OCI-LY7 (cell line): ENCODE measurements around the gene KLK8. TPM values are rescaled to one million over a fixed set of nuclear protein-coding genes. Genes with fewer than 3 reads are reported as not detected.

Experiments used
- BruUV-seq: library from RNA; stranded (reverse); fragments of 400-500 nt; replicated peaks from 2 replicates; lab custom pipeline; 2021; lab: Mats Ljungman, UMichigan
- CTCF ChIA-PET: fragments of 300-600 bp; sonication (Branson Sonifier 250); formaldehyde crosslinking; loops from one replicate; lab custom pipeline; 2022; ENCODE audit warnings: antibody characterized with exemption; ENCODE audit not compliant: unreplicated experiment; lab: Charles Lee
- POLR2A ChIA-PET: fragments of 300-600 bp; sonication (Branson Sonifier 250); formaldehyde crosslinking; loops from one replicate; lab custom pipeline; 2022; ENCODE audit warnings: antibody characterized with exemption; lab: Charles Lee
- DNase-seq: peaks from one replicate; pipeline ENCODE4 v3.0.0-alpha.2; 2015; ENCODE audit warnings: low spot score
- H2AFZ ChIP-seq: fragments of 200-600 bp; sonication (generic), shearing (Covaris generic); 2 replicates; pipeline ENCODE4 v1.6.1; 2014; ENCODE audit warnings: mild to moderate bottlenecking, antibody characterized with exemption, low read length, moderate library complexity
- H3K27ac ChIP-seq: fragments of 200-600 bp; sonication (generic); 2 replicates; pipeline ENCODE4 v1.5.1; 2014; ENCODE audit warnings: mixed run types, low read depth, mild to moderate bottlenecking, moderate library complexity, low read length, inconsistent platforms; ENCODE audit not compliant: poor library complexity, severe bottlenecking
- H3K36me3 ChIP-seq: fragments of 200-600 bp; sonication (generic); 2 replicates; pipeline ENCODE4 v1.6.1; 2014; ENCODE audit warnings: mild to moderate bottlenecking, antibody characterized with exemption, low read length, moderate library complexity, mixed read lengths; ENCODE audit not compliant: insufficient read depth
- H3K4me1 ChIP-seq: fragments of 200-600 bp; sonication (generic); 2 replicates; pipeline ENCODE4 v1.5.1; 2014; ENCODE audit warnings: mild to moderate bottlenecking, low read length; ENCODE audit not compliant: insufficient read depth, poor library complexity, severe bottlenecking
- H3K4me2 ChIP-seq: fragments of 200-600 bp; sonication (generic); 2 replicates; pipeline ENCODE4 v1.6.1; 2014; ENCODE audit warnings: mild to moderate bottlenecking, low read length
- H3K4me3 ChIP-seq: fragments of 200-600 bp; sonication (generic); 2 replicates; pipeline ENCODE4 v1.5.1; 2014; ENCODE audit warnings: mild to moderate bottlenecking, low read depth, low read length; ENCODE audit not compliant: poor library complexity, severe bottlenecking
- H3K79me2 ChIP-seq: fragments of 200-600 bp; sonication (generic); 2 replicates; pipeline ENCODE4 v1.6.1; 2016; ENCODE audit warnings: low read depth, mild to moderate bottlenecking, low read length, moderate library complexity, mixed read lengths; ENCODE audit not compliant: insufficient read depth
- H3K9me2 ChIP-seq: fragments of 200-600 bp; sonication (generic); 2 replicates; pipeline ENCODE4 v1.6.1; 2016; ENCODE audit warnings: mild to moderate bottlenecking, low read length, mixed read lengths; ENCODE audit not compliant: insufficient read depth
- H3K9me3 ChIP-seq: fragments of 200-600 bp; sonication (generic); 2 replicates; pipeline ENCODE4 v1.6.1; 2014; ENCODE audit warnings: mild to moderate bottlenecking, mixed run types, low read length, mixed read lengths
- H4K20me1 ChIP-seq: fragments of 200-600 bp; sonication (generic); 2 replicates; pipeline ENCODE4 v1.6.1; 2014; ENCODE audit warnings: mild to moderate bottlenecking, antibody characterized with exemption, low read length, moderate library complexity, mixed read lengths; ENCODE audit not compliant: insufficient read depth
- EZH2phosphoT487 ChIP-seq: fragments of 200-600 bp; sonication (generic); IDR thresholded peaks from 2 replicates; pipeline ENCODE4 v1.6.1; 2018; ENCODE audit warnings: low read depth, borderline replicate concordance, mild to moderate bottlenecking, mixed run types, antibody characterized with exemption, low read length, moderate library complexity, mixed read lengths
- intact Hi-C: fragments of 100-400 bp; cut with micrococcal nuclease; formaldehyde crosslinking; loops from one replicate; pipeline ENCODE4 v1.10.0; 2022; ENCODE audit not compliant: unreplicated experiment
- total RNA-seq, 2 experiments: library from RNA; depleted of rRNA in 1 of 2; stranded (reverse); fragments of >200 nt in 1 of 2; shearing (Covaris generic) in 1 of 2; gene quantifications; 2 replicates each; pipeline ENCODE4 v1.2.3, GENCODE V29; 2014 to 2022
- TF ChIP-seq, protein P1 (sequence below): fragments of 200-600 bp; sonication (generic); conservative IDR thresholded peaks from 2 replicates; pipeline ENCODE4 v1.5.1; 2014; ENCODE audit warnings: mild to moderate bottlenecking, antibody characterized with exemption, low read length, moderate library complexity, mixed read lengths

The KLK8 gene
- total RNA-seq, 2 experiments from 2014 or later, result not detected

DNA sequence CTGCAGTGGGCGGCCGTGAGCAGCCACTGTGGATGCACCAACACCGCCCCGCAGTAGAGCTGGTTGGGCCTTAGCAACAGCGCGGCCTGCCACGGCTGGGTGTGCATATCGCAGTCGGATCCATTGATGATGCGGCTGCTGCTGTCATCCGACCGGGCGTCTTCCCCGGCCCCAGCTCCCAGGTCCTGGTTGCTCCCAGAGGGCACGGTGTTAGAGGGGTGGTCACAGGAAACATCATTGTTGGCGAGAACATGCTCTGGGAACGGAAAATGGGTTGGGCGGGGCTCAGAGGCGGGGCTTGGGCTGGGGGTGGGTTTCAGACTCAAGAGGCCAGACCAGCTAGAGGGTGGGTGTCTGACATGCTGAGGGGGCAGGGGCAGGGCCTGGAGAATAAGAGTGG is 51.5 kb downstream of the KLK8 start:
- ChIA-PET CTCF (no interaction called here), POLR2A (no interaction called here)

DNA sequence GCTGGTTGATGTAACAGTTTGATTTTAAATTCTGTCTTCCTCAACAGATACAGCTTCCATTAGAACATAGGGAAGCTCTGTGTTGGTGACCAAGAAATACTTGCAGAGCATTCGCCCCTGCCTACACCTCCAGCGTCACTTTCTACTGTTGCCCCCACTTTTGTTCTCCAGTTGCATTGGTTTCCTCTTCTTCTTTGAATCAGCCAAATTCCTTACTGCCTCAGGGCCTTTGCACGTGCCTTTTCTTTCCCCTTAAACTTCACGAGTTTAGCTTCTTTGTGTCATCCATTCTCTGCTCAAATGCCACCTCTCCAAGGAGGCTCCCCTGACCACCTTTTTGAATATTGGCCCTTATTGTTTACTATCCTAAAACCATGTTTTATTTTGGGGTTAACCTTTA is 54.3 kb downstream of the KLK8 start:
- ChIA-PET POLR2A (no interaction called here), CTCF (no interaction called here)

More for the DNA sequence above, 51.5 kb downstream of the KLK8 start:
- no peak for DNase-seq
- TF ChIP-seq, protein P1, sequence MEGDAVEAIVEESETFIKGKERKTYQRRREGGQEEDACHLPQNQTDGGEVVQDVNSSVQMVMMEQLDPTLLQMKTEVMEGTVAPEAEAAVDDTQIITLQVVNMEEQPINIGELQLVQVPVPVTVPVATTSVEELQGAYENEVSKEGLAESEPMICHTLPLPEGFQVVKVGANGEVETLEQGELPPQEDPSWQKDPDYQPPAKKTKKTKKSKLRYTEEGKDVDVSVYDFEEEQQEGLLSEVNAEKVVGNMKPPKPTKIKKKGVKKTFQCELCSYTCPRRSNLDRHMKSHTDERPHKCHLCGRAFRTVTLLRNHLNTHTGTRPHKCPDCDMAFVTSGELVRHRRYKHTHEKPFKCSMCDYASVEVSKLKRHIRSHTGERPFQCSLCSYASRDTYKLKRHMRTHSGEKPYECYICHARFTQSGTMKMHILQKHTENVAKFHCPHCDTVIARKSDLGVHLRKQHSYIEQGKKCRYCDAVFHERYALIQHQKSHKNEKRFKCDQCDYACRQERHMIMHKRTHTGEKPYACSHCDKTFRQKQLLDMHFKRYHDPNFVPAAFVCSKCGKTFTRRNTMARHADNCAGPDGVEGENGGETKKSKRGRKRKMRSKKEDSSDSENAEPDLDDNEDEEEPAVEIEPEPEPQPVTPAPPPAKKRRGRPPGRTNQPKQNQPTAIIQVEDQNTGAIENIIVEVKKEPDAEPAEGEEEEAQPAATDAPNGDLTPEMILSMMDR, result no peak
- TF ChIP-seq EZH2phosphoT487, result no peak
- Histone ChIP-seq H3K79me2 (no peaks in the 10 kb centered on the region), H3K4me2 (no peak overlapping the region), H2AFZ (no peak overlapping the region), H3K27ac (no peak overlapping the region), H3K4me1 (no peaks in the 10 kb centered on the region), H4K20me1 (no peaks in the 10 kb centered on the region), H3K9me3 (no peaks in the 10 kb centered on the region), H3K9me2 (no peaks in the 10 kb centered on the region), H3K36me3 (no peaks in the 10 kb centered on the region), H3K4me3 (no peak overlapping the region)
- intact Hi-C loops, result no loop called here
- no TSS peak for BruUV-seq

More for the DNA sequence above, 54.3 kb downstream of the KLK8 start:
- TF ChIP-seq EZH2phosphoT487, result no peak
- TF ChIP-seq, protein P1, result no peak
- Histone ChIP-seq H3K4me1 (no peaks in the 10 kb centered on the region), H3K4me3 (no peak overlapping the region), H3K36me3 (no peaks in the 10 kb centered on the region), H3K79me2 (no peaks in the 10 kb centered on the region), H3K9me3 (no peaks in the 10 kb centered on the region), H4K20me1 (no peaks in the 10 kb centered on the region), H3K9me2 (no peaks in the 10 kb centered on the region), H3K4me2 (no peak overlapping the region), H2AFZ (no peak overlapping the region), H3K27ac (no peak overlapping the region)
- BruUV-seq, result no TSS peak
- no peak for DNase-seq
- intact Hi-C loops, result no loop called here

Other genes with a start within 250 kb of the KLK8 start
- not detected in 2 replicates for gene GPR32, start 231.1 kb downstream of the KLK8 start, total RNA-seq (2014; rRNA removed; shearing (Covaris generic))
- gene GPR32, start 231.1 kb downstream of the KLK8 start, total RNA-seq (2022), result not detected in 2 replicates
- gene ACP4, start 211.2 kb downstream of the KLK8 start, total RNA-seq (2014; rRNA removed; shearing (Covaris generic)), result not detected in 2 replicates
- gene ACP4, start 211.2 kb downstream of the KLK8 start, total RNA-seq (2022), result not detected in 2 replicates
- gene KLK1, start 177.8 kb downstream of the KLK8 start, total RNA-seq (2014; rRNA removed; shearing (Covaris generic)), result not detected in 2 replicates
- gene KLK1, start 177.8 kb downstream of the KLK8 start, total RNA-seq (2022), result 3.4 and 5.1 TPM in 2 replicates
- not detected in 2 replicates for gene KLK15, start 168.0 kb downstream of the KLK8 start, total RNA-seq (2014; rRNA removed; shearing (Covaris generic))
- gene KLK15, start 168.0 kb downstream of the KLK8 start, total RNA-seq (2022), result not detected in 2 replicates
- gene KLK3, start 146.7 kb downstream of the KLK8 start, total RNA-seq (2014; rRNA removed; shearing (Covaris generic)), result not detected in 2 replicates
- not detected in 2 replicates for gene KLK3, start 146.7 kb downstream of the KLK8 start, total RNA-seq (2022)
- not detected in 2 replicates for gene KLK2, start 128.2 kb downstream of the KLK8 start, total RNA-seq (2014; rRNA removed; shearing (Covaris generic))
- gene KLK2, start 128.2 kb downstream of the KLK8 start, total RNA-seq (2022), result not detected in 2 replicates
- not detected in 2 replicates for gene KLK4, start 90.2 kb downstream of the KLK8 start, total RNA-seq (2014; rRNA removed; shearing (Covaris generic))
- gene KLK4, start 90.2 kb downstream of the KLK8 start, total RNA-seq (2022), result not detected in 2 replicates
- not detected in 2 replicates for gene KLK5, start 48.6 kb downstream of the KLK8 start, total RNA-seq (2014; rRNA removed; shearing (Covaris generic))
- not detected in 2 replicates for gene KLK5, start 48.6 kb downstream of the KLK8 start, total RNA-seq (2022)
- not detected in 2 replicates for gene KLK6, start 32.0 kb downstream of the KLK8 start, total RNA-seq (2014; rRNA removed; shearing (Covaris generic))
- not detected in 2 replicates for gene KLK6, start 32.0 kb downstream of the KLK8 start, total RNA-seq (2022)
- not detected in 2 replicates for gene KLK7, start 17.7 kb downstream of the KLK8 start, total RNA-seq (2014; rRNA removed; shearing (Covaris generic))
- gene KLK7, start 17.7 kb downstream of the KLK8 start, total RNA-seq (2022), result not detected in 2 replicates
- gene KLK10, start 18.1 kb upstream of the KLK8 start, total RNA-seq (2014; rRNA removed; shearing (Covaris generic)), result not detected in 2 replicates
- gene KLK10, start 18.1 kb upstream of the KLK8 start, total RNA-seq (2022), result not detected in 2 replicates
- not detected in 2 replicates for gene KLK11, start 25.0 kb upstream of the KLK8 start, total RNA-seq (2014; rRNA removed; shearing (Covaris generic))
- gene KLK11, start 25.0 kb upstream of the KLK8 start, total RNA-seq (2022), result not detected in 2 replicates
- not detected in 2 replicates for gene KLK12, start 33.4 kb upstream of the KLK8 start, total RNA-seq (2014; rRNA removed; shearing (Covaris generic))
- gene KLK12, start 33.4 kb upstream of the KLK8 start, total RNA-seq (2022), result not detected in 2 replicates
- not detected in 2 replicates for gene KLK13, start 63.5 kb upstream of the KLK8 start, total RNA-seq (2014; rRNA removed; shearing (Covaris generic))
- gene KLK13, start 63.5 kb upstream of the KLK8 start, total RNA-seq (2022), result not detected in 2 replicates
- not detected in 2 replicates for gene KLK14, start 81.3 kb upstream of the KLK8 start, total RNA-seq (2014; rRNA removed; shearing (Covaris generic))
- gene KLK14, start 81.3 kb upstream of the KLK8 start, total RNA-seq (2022), result 0.84 and 0.89 TPM in 2 replicates
- gene CTU1, start 106.8 kb upstream of the KLK8 start, total RNA-seq (2014; rRNA removed; shearing (Covaris generic)), result 9.6 and 13.3 TPM in 2 replicates
- 6.9 and 8.3 TPM in 2 replicates for gene CTU1, start 106.8 kb upstream of the KLK8 start, total RNA-seq (2022)
- not detected in 2 replicates for gene SIGLEC9, start 123.3 kb upstream of the KLK8 start, total RNA-seq (2014; rRNA removed; shearing (Covaris generic))
- not detected in 2 replicates for gene SIGLEC9, start 123.3 kb upstream of the KLK8 start, total RNA-seq (2022)
- not detected in 2 replicates for gene SIGLEC7, start 140.7 kb upstream of the KLK8 start, total RNA-seq (2014; rRNA removed; shearing (Covaris generic))
- gene SIGLEC7, start 140.7 kb upstream of the KLK8 start, total RNA-seq (2022), result not detected in 2 replicates
- gene CD33, start 223.5 kb upstream of the KLK8 start, total RNA-seq (2014; rRNA removed; shearing (Covaris generic)), result not detected in 2 replicates
- gene CD33, start 223.5 kb upstream of the KLK8 start, total RNA-seq (2022), result not detected in 2 replicates
- not detected in 2 replicates for gene SIGLECL1, start 249.5 kb upstream of the KLK8 start, total RNA-seq (2014; rRNA removed; shearing (Covaris generic))
- gene SIGLECL1, start 249.5 kb upstream of the KLK8 start, total RNA-seq (2022), result not detected in 2 replicates